ENCODE results near the gene TPH1. TPM values are rescaled to one million over a fixed set of nuclear protein-coding genes. Genes with fewer than 3 reads are reported as not detected.
"Not testable (repeated sequence)": the region's sequence is repeated elsewhere in the genome, so short reads cannot be mapped to it uniquely, and the experiment has no call there.

The TPH1 gene
- polyA plus RNA-seq, 1 donor from 2014 or later: 1.2 TPM

DNA sequence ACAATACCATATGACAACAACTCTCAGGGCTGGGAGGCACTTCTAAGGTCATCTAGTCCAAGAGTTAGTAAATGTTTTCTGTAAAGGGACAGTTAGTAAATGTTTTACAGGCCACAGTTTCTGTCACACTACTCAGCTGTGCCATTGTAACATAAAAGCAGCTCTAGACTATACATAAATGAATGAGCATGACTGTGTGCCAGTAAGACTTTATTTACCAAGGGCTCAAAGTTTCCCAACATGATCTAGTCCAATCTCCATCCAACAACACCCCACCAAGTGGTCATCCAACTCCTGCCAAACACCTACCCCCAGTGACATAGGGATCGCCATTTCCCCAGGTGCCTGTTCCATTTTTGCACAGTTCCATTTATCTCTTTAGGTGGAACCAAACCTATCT is 45.3 kb downstream of the TPH1 start:
- Histone ChIP-seq H3F3A (ENCODE audit: insufficient read depth, low read length, poor library complexity, severe bottlenecking) (no peaks in the 10 kb centered on the region), H2AFZ (ENCODE audit: low read depth, low read length) (no peak overlapping the region), H3K4me2 (ENCODE audit: low read length) (no peak overlapping the region), H4K20me1 (ENCODE audit: insufficient read depth) (no peaks in the 10 kb centered on the region), H3K27ac (ENCODE audit: low read length) (no peak overlapping the region), H3K79me2 (replicated peaks; ENCODE audit: insufficient read depth, low read length) (no peaks in the 10 kb centered on the region), H3K9me2 (ENCODE audit: insufficient read depth, low read length) (no peaks in the 10 kb centered on the region), H3K9ac (ENCODE audit: low read length) (no peak overlapping the region), H3K9me3 (ENCODE audit: low read length) (no peaks in the 10 kb centered on the region), H3K27me3 (ENCODE audit: insufficient read depth, low read depth, low read length) (no peaks in the 10 kb centered on the region), H3K36me3 (ENCODE audit: insufficient read depth, low read length) (peaks cover 19% of the 10 kb centered on the region), H3K4me3 (ENCODE audit: low read length) (no peak overlapping the region)
- TF ChIP-seq POLR2AphosphoS5 (IDR thresholded peaks at IDR 0.05): no peak
- TF ChIP-seq TAF1 (IDR thresholded peaks at IDR 0.05; ENCODE audit: low read depth): no peak
- no peak for TF ChIP-seq MXI1 (conservative IDR thresholded peaks at IDR 0.05; ENCODE audit: poor library complexity, severe bottlenecking)
- TF ChIP-seq, protein P1, sequence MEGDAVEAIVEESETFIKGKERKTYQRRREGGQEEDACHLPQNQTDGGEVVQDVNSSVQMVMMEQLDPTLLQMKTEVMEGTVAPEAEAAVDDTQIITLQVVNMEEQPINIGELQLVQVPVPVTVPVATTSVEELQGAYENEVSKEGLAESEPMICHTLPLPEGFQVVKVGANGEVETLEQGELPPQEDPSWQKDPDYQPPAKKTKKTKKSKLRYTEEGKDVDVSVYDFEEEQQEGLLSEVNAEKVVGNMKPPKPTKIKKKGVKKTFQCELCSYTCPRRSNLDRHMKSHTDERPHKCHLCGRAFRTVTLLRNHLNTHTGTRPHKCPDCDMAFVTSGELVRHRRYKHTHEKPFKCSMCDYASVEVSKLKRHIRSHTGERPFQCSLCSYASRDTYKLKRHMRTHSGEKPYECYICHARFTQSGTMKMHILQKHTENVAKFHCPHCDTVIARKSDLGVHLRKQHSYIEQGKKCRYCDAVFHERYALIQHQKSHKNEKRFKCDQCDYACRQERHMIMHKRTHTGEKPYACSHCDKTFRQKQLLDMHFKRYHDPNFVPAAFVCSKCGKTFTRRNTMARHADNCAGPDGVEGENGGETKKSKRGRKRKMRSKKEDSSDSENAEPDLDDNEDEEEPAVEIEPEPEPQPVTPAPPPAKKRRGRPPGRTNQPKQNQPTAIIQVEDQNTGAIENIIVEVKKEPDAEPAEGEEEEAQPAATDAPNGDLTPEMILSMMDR (IDR thresholded peaks at IDR 0.05; ENCODE audit: poor library complexity, severe bottlenecking): no peak
- TF ChIP-seq, protein P2, sequence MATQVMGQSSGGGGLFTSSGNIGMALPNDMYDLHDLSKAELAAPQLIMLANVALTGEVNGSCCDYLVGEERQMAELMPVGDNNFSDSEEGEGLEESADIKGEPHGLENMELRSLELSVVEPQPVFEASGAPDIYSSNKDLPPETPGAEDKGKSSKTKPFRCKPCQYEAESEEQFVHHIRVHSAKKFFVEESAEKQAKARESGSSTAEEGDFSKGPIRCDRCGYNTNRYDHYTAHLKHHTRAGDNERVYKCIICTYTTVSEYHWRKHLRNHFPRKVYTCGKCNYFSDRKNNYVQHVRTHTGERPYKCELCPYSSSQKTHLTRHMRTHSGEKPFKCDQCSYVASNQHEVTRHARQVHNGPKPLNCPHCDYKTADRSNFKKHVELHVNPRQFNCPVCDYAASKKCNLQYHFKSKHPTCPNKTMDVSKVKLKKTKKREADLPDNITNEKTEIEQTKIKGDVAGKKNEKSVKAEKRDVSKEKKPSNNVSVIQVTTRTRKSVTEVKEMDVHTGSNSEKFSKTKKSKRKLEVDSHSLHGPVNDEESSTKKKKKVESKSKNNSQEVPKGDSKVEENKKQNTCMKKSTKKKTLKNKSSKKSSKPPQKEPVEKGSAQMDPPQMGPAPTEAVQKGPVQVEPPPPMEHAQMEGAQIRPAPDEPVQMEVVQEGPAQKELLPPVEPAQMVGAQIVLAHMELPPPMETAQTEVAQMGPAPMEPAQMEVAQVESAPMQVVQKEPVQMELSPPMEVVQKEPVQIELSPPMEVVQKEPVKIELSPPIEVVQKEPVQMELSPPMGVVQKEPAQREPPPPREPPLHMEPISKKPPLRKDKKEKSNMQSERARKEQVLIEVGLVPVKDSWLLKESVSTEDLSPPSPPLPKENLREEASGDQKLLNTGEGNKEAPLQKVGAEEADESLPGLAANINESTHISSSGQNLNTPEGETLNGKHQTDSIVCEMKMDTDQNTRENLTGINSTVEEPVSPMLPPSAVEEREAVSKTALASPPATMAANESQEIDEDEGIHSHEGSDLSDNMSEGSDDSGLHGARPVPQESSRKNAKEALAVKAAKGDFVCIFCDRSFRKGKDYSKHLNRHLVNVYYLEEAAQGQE (IDR thresholded peaks at IDR 0.05; ENCODE audit: borderline replicate concordance): no peak
- TF ChIP-seq EP300 (conservative IDR thresholded peaks at IDR 0.05; ENCODE audit: poor library complexity, severe bottlenecking): no peak
- no peak for TF ChIP-seq EZH2 (IDR thresholded peaks at IDR 0.05; ENCODE audit: borderline replicate concordance, insufficient read depth, low read length, poor library complexity, severe bottlenecking)

DNA sequence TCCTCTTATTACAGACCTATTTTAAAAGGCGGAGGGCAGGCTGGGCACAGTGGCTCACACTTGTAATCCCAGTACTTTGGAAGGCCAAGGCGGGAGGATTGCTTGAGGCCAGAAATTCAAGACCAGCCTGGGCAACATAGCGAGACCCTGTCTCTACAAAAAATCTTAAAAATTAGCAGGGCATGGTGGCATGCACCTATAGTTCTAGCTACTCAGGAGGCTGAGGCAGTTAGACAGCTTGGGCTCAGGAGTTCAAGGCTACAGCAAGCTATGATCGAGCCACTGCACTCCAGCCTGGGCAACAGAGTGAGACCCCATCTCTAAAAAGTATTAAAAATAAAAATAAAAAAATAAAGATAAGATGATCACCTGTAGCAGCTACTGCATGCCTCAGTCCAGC is 45.9 kb downstream of the TPH1 start:
- not testable (repeated sequence) for H3K79me2 ChIP-seq (replicated peaks; ENCODE audit: insufficient read depth, low read length)

More for the DNA sequence above, 45.9 kb downstream of the TPH1 start:
- H2AFZ ChIP-seq (ENCODE audit: low read depth, low read length); H3K4me2 ChIP-seq (ENCODE audit: low read length); H3K9me2 ChIP-seq (ENCODE audit: insufficient read depth, low read length); H3K9me3 ChIP-seq (ENCODE audit: low read length); H3F3A ChIP-seq (ENCODE audit: insufficient read depth, low read length, poor library complexity, severe bottlenecking); H3K4me3 ChIP-seq (ENCODE audit: low read length); H3K27me3 ChIP-seq (ENCODE audit: insufficient read depth, low read depth, low read length); H3K27ac ChIP-seq (ENCODE audit: low read length); H3K9ac ChIP-seq (ENCODE audit: low read length); H4K20me1 ChIP-seq (ENCODE audit: insufficient read depth): not testable (repeated sequence)
- peaks cover 22% of the 10 kb centered on the region for H3K36me3 ChIP-seq (ENCODE audit: insufficient read depth, low read length)

Other genes starting within 250 kb of the TPH1 start
- 49.6 and 60.0 TPM in 2 replicates for gene SERGEF, start 33.2 kb downstream of the TPH1 start, polyA plus RNA-seq
- 51.7 and 66.2 TPM in 2 replicates for gene SAAL1, start 59.8 kb upstream of the TPH1 start, polyA plus RNA-seq
- not detected in 2 replicates for gene MRGPRX3, start 86.3 kb upstream of the TPH1 start, polyA plus RNA-seq
- gene MRGPRX4, start 126.6 kb upstream of the TPH1 start, polyA plus RNA-seq: not detected in 2 replicates
- 0.58 TPM in 1 of 2 replicates, not detected in the other for gene SAA4, start 190.5 kb upstream of the TPH1 start, polyA plus RNA-seq
- not detected in 2 replicates for gene SAA2, start 202.4 kb upstream of the TPH1 start, polyA plus RNA-seq
- not detected in 2 replicates for gene SAA1, start 220.0 kb upstream of the TPH1 start, polyA plus RNA-seq

Data from neural cell (in vitro differentiated cells).